A673 (cell line): ENCODE measurements around the gene SLC66A2.

Experiments used
- EZH2 ChIP-seq: fragments of 200-600 bp; sonication (generic); IDR thresholded peaks from 2 replicates; pipeline ENCODE4 v1.6.1; 2017; ENCODE audit warnings: borderline replicate concordance, low read depth, mild to moderate bottlenecking, mixed read lengths, antibody characterized with exemption, low read length; ENCODE audit not compliant: poor library complexity, severe bottlenecking
- TF ChIP-seq, protein P1 (sequence below): fragments of 300-800, 200-600 bp; sonication (generic); conservative IDR thresholded peaks from 2 replicates; pipeline ENCODE4 v1.5.1; 2017; ENCODE audit warnings: low read depth, mild to moderate bottlenecking, antibody characterized with exemption, low read length, moderate library complexity, mixed read lengths

DNA sequence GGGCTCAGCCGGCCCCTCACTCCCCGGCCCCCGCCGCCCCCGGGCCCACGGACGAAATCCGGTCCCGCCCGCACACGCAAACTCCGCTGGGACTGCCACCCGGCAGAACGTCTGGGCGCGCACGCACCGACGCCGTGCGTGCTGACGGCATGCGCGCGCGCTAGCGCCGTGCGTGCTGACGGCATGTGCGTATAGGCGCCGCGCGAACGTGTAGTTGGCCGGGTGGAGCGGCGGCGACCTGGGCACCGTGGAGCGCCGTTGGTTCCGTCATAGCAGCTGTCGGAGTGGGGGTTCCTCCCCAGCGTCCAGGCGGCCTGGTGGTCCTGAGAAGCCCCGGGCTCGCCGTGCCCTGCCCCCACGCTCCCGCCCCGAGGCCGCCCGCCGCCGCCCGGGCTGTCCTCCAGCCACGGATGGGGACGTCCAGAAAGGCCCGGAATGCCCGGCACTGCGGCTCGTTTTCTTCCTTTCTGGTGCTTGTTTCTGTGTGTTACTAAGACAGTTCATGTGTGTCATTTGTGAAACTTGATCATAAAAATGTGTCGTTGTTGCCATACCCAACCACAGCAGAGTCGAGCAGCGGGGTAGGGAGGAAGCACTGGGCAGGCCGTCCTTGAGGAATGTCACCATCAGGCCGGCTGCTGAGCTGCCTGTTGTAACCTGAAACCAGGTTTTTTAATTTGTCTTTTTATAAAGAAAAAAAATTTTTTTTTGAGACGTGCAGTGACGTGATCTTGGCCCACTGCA, 37.2 kb upstream of the SLC66A2 start, which contains the start of gene TXNL4A:
- TF ChIP-seq, protein P1, sequence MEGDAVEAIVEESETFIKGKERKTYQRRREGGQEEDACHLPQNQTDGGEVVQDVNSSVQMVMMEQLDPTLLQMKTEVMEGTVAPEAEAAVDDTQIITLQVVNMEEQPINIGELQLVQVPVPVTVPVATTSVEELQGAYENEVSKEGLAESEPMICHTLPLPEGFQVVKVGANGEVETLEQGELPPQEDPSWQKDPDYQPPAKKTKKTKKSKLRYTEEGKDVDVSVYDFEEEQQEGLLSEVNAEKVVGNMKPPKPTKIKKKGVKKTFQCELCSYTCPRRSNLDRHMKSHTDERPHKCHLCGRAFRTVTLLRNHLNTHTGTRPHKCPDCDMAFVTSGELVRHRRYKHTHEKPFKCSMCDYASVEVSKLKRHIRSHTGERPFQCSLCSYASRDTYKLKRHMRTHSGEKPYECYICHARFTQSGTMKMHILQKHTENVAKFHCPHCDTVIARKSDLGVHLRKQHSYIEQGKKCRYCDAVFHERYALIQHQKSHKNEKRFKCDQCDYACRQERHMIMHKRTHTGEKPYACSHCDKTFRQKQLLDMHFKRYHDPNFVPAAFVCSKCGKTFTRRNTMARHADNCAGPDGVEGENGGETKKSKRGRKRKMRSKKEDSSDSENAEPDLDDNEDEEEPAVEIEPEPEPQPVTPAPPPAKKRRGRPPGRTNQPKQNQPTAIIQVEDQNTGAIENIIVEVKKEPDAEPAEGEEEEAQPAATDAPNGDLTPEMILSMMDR = no peak
- no peak for TF ChIP-seq EZH2
